ENCODE data around the gene SULF2.

- no peak for TF ChIP-seq EZH2 (IDR thresholded peaks at IDR 0.05; ENCODE audit: low read depth)
- no peak for TF ChIP-seq CTCF (conservative IDR thresholded peaks at IDR 0.05)
Observed at GRCh38 chr20:47802975-47803374, 17.7 kb upstream of the SULF2 start.

All from PC-9 (cell line).